ENCODE measurements around the gene PLA2G6.
"Not testable (repeated sequence)": the region's sequence is repeated elsewhere in the genome, so short reads cannot be mapped to it uniquely, and the experiment has no call there.

PLA2G6 gene

DNA sequence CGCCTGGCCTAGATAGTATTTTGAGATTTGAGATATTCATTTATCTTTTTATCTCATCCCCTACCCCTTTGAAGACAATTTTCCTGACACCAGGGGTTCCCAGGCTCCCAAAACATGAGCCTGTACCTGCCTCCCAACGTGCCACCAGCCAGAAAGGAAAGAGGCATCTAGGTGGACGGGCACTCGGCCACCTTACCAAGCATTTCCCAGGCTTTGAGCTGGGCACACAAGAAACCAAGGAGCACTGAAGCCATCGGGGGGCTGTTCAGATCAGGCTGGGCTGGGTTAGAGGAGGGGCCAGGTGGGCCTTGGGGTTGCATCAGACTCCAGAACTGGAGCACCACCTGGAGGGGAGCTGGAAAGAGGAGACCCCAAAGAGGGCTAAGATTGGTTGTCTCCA is 42.7 kb downstream of the PLA2G6 start:
- in situ Hi-C loops (cut with MboI; ENCODE audit: low sequenced_read_pairs): no loop called here

DNA sequence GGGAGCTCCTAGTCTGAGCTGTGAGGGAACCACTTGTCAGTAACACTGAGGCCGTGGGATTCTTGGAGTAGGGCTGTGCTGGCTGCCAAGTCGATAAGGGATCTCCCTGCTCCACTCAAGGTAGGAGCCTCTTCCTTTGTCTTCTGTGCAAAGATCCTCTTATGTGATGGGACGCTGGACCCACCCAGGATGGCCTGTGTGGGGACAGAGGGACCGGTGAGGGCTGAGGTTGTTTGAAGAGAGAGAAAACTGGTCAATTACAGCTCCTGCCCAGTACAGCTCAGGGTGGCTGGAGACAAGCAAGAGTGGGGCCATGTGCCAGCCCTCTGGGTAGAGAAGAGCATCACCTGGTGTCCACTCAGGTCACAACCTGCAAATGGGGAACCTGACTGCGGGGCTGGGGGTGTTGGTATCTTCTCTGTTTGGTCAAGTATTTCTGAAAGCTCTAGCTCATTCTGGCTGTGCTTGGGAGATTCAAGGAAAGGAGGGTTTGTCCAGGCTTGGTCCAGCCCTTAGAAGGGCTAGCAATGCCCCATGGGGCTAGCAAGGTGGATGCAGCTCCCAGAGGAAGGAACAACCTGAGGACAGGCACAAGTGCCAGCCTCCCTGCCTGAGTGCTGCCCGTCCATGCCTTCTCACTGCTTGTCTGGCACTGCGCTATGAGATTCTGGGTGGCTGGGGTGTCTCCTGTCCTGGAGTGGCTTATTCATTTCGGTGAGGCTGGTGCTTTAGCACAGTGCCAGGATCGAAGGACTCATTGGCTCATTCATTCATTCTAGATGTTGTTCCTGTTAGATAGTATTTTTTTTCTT is 43.5 kb downstream of the PLA2G6 start:
- in situ Hi-C loops (cut with MboI; ENCODE audit: low sequenced_read_pairs): no loop called here

DNA sequence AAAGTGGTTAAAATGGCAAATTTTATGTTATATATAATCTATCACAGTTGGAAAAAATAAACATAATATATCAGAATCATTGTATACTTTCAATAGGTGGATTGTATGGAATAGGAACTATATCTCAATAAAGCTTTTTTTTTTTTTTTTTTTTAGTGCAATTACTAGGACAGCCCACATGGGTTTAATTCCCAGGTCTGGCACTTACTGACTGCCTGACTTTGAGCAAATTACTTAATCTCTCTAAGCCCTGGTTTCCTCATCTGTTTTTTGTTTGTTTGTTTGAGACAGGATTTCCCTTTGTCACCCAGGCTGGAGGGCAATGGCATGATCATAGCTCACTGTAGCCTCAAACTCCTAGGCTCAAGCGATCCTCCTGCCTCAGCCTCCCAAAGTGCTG is 45.0 kb downstream of the PLA2G6 start:
- in situ Hi-C loops (cut with MboI; ENCODE audit: low sequenced_read_pairs): no loop called here

DNA sequence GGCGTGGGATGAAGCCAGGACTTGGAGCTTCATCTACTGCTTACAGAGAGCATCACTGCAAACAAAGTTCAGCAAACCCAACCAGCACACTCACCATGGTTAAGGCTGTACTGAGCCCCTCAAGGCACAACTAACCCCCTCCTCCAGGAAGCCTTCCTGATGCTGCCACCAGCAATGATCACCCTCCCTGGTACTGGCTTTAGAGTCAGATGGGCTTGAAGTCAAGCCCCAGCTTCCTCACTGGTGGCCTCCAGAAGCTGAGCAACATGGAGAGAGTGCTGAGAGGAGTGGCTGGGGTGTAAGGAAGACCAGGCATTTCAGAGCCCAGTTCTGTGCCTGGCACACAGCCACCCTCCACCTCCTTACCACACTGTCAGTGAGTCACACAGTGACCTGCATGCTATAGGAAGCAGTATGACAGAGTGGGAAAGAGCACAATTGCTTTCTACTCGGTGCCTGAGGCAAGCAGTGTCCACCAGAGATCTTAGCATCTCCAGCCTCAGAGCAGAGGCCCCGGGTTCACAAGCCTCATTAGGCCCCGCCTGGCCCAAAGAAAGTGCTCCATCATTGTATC is 46.4 kb downstream of the PLA2G6 start:
- in situ Hi-C loops (cut with MboI; ENCODE audit: low sequenced_read_pairs): no loop called here

DNA sequence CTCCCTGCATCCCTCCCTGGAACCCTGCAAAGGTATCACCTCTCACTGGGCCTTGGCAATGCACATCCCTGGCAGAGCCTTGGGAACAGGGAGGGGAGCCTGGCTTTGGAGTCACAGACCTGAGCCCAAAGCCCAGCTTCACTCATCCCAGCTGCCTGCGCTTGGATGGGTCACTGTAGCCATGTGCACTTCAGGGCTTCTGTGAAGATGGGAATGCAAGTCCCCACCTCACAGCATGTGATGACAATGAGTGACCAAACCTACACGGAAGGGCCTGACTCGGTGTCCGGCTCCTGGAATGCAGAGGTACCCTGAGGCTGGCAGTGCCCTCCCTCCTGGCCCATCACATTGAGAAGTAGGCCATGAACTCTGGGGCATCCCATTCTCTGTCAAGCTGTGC is 48.3 kb downstream of the PLA2G6 start:
- in situ Hi-C loops (cut with MboI; ENCODE audit: low sequenced_read_pairs): no loop called here

DNA sequence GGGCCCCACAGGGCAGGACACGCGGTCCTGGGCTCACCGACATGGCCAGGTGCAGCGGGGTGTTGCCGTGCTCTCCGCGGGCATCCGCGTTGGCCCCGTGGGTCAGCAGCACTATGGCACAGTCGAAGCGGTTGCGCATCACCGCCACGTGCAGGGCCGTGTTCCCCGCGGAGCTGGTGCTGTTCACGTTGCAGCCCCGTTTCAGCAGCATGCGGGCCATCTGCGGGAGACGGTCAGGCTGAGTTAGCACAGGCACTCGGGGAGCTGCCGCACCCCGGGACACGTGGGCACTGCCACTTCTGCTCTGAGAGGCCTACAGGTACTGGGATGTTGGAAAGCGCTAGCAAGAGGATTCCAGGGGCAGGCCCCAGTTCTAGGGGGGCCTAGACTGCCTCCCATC is 48.8 kb downstream of the PLA2G6 start:
- in situ Hi-C loops (cut with MboI; ENCODE audit: low sequenced_read_pairs): no loop called here

DNA sequence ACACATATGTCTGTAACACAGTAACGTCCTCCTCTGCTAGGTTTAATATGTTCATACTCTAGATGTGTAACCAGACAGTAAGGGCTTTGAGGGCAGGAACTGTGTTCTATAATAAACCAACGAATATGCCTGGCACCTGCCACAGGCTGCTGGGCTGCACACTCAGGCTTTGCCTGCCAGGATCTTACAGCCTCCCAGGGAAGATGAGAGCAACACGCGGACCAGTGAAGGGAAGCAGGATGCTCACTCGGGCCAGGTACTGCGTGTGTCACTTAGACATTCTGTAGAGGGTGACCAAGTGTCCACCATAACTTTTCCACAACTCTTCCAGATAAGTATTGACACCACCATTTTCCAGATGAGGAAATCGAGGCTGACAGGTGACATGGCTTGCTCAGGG is 49.5 kb downstream of the PLA2G6 start:
- in situ Hi-C loops (cut with MboI; ENCODE audit: low sequenced_read_pairs): no loop called here

DNA sequence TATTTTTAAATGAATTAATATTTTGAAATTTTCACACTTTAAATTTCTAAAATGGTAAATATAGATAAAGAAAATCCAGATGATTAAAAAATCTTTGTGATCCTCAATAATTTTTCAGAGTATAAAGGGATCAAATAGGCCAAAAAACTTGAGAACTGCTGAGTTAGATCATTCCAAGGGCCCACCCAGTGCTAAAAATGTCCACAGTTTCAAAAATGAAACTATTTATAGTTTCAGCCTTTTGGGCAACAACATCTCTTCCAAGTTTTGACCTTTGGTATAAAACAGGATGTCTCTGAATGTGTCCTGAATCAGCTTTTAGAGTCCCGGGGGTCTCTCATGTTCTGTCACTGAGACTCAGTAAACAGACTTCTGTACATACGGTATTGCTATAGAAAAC is 50.2 kb downstream of the PLA2G6 start:
- in situ Hi-C loops (cut with MboI; ENCODE audit: low sequenced_read_pairs): no loop called here

DNA sequence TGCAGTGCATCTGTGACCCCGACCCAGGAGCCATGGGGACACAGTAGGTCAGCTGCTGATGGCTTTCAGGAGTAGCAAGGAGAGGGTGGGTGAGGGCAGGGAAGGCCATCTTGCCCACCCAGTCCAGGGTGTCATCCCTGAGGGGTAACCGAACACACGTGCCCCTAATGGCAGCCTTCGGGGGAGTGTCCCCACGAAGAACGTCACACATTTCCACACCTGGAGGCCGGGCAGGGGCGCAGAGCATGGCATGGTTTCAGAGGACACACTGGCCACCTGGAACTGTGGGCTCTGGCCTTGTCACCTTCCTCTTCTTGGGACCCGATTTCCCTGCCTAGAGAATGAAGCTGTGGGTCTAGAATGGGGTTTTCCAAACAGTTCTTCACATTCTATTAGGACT is 51.8 kb downstream of the PLA2G6 start:
- in situ Hi-C loops (cut with MboI; ENCODE audit: low sequenced_read_pairs): no loop called here

DNA sequence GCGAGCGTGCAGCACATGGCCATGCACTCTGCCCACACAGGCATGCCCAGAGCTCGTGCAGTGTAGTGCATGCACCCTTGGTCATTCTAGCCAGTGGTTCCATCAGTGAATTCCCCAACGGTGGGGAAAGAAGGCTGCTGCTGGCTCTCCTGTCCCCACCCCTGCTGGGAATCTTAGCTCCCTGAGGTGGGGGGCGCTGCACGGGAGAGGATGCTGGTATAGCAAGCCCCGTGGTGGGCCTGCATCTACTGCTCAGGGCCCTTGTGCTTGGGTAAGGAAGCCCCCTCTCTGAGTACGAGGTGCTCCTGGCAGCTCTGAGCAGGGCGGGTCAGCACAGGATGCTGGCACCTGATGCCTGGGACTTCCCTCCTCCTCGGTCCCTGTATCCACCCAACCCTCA is 52.6 kb downstream of the PLA2G6 start:
- in situ Hi-C loops (cut with MboI; ENCODE audit: low sequenced_read_pairs): no loop called here

DNA sequence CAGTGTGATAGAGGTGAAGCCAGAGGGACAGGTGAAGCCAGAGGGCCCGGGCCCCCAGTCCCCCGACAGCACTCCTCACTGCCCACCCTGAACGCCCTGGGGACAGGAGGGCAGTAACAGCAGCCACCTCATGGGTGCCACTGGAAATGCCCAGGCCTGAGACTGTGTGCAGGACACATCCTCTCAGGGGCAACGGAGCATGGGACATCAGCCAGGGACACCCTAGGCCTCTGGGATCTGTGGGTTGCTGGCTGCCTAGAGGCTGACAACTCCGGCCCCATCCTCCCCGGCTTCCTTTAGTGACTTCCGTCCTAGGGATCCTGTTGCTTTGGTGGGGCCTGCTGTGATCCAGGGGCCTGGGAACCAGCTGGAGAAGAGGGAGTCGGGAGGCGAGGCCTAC is 53.8 kb downstream of the PLA2G6 start:
- in situ Hi-C loops (cut with MboI; ENCODE audit: low sequenced_read_pairs): no loop called here

DNA sequence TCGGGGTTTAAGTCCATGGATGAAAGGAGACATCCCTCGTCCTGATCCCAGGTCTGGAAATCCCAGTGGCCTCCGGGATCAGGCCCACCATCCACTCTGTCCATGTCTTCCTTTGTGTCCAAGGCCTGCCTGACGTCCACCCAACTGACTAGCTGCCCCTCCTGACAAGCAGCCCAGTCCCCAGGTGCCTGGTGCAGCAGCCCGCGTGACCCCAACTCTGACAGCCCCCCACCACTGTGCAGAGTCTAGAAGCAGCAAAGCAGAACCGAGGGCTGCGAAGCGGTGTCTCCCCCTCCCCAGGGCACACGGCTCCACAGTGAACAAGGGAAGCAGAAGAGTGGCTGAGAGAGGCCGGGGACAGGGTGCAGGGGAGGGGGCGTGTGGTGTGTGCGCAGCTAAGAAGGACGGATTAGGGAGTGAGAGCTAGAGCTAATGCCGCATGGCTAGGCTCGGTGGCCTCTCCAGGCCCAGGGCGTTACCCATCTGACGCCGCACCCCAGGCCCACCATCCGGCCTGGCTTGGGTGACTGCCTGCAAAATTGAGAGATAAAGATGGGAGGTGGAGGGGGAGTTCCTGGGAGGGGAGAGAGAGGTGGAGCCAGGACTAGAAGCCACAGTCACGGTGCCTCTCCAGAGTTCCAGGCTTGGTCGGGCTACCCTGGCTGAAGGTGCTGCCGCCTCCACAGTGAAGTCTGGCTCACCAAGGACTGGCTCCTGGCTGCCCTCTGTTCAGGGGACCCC is 54.5 kb downstream of the PLA2G6 start:
- in situ Hi-C loops (cut with MboI; ENCODE audit: low sequenced_read_pairs): no loop called here

DNA sequence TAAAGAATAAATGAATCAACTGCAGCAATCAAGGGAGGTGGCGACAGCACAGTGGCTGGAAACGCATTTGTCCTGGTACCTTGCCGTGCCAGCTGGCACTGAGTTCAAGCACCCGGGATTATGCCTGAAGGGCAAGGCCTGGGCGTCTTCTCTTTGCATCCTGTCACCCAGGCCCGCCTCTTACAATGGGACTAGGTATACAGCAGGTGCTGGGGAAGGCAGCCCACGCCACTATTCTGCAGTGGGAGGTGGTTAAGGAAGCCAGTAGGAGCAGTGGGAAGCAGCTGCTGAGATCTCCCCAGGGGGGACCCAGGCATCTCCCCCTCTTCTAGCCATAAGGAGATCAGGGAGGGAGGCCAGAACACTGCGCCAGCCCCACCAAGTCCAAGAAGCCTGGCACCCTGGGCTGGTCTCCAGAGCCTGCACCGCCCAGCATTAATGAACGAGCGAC is 55.9 kb downstream of the PLA2G6 start:
- in situ Hi-C loops (cut with MboI; ENCODE audit: low sequenced_read_pairs): no loop called here

DNA sequence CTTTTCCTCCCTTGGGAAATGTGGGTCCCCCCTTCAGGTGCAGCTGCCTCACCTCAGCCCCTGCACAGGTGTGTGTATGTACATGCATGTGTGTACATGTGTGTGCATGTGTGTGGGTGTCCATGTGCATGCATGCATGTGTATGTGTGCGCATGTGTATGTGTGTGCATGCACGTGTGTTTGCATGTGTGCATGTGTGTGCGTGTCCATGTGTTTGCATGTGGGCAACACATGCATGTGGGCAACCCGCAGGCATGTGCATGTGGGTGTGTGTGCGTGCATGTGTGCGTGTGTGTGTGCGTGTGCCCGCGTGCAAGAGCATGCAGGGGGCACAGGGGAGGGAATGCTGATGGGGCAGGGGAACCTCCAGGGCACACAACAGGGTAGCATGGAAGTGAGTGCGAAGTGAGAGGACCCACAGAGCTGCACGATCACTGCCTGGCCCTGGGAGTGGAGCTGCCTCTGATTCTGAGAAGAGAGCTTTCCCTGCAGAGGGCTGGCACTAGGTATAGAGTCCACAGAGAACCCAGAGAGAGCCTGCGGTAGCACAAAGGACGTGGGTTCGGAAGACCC is 56.5 kb downstream of the PLA2G6 start:
- in situ Hi-C loops (cut with MboI; ENCODE audit: low sequenced_read_pairs): no loop called here

DNA sequence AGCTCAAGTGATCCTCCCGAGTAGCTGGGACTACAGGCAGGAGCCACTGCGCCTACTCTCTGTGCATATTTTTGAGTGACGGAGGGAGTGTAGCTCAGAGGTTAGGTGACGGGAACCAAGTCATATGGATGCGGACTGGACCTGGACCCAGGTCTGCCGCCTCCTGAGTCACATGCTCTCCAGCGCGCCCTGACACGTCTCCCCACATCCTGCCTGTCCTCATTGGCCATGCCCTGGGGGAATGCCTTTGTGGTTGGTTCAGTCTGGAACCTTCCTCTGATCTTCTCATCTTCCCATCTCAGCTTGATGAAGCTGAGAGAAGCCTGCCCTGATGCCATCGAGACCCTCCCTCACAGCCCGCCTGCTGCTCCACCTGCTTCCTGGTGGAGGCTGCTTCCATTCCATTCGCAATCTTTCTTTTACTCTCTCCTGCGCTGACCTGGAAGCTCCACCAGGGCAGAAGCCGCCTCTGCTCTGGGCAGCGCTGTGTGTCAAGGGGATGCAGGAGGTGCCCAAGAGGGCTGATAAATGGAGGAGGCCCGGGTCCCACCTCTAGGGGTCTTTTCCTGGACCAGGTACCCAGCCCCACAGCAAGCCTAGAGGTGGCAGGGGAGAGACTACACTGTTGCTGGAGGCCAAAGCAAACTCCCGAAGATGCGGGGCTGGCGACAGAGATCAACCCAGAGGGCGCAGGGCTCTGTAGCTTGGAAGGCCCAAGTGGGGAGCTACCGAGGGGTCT is 57.2 kb downstream of the PLA2G6 start:
- in situ Hi-C loops (cut with MboI; ENCODE audit: low sequenced_read_pairs): no loop called here

DNA sequence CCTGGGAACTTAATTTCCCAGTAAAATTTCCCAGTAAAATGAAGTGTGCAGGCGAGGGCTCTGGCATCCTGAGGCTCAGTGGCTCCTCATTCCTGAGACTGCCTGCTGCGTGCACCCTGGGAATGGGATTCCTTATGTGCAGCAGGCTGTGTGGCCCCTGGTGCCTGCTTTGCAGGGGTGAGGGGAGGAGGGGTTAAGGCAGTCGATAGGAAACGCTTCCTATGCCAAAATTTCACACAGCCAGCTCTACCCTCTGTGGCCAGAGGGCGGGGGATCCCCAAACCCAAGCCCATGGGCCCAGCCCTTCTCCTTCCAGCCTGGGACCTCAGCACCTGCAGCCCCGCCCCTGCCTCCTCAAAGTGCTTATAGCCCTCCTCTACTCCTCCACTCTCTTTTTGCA is 59.0 kb downstream of the PLA2G6 start:
- in situ Hi-C loops (cut with MboI; ENCODE audit: low sequenced_read_pairs): no loop called here

DNA sequence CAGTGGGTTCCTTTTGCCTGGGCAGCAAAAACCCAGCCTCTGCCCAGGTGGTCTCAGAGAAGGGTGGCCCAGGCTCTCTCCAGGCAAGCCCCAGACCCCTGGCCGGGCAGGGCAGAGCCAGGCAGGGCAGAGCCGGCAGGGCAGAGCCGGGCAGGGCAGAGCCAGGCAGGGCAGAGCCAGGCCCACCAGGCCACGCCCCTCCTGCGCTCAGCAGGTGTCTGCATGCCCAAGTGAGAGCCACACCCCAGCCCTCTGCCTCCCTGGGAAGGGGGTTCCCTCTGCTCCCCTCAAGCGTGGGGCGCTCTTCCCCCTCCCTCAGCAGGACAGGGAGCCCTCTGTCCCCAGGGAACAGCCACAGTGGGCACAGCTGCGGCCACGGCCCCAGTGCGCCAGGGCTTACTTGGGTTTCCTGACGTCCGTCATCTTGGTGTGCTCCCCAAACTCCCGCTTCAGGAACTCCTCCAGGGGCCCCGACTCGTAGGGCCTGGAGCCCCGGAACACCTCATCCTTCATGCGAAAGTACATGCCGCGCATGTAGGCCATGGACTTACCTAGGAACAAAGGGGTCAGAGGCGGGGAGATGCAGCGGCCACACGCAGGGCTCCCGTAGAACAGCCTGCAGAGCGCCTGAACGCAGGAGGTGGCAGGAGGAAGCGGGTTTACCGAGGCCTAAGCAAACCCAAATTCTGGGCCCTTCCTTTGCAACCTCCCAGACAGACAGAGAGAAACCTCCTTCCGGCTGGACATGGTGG is 61.1 kb downstream of the PLA2G6 start:
- in situ Hi-C loops (cut with MboI; ENCODE audit: low sequenced_read_pairs): no loop called here

DNA sequence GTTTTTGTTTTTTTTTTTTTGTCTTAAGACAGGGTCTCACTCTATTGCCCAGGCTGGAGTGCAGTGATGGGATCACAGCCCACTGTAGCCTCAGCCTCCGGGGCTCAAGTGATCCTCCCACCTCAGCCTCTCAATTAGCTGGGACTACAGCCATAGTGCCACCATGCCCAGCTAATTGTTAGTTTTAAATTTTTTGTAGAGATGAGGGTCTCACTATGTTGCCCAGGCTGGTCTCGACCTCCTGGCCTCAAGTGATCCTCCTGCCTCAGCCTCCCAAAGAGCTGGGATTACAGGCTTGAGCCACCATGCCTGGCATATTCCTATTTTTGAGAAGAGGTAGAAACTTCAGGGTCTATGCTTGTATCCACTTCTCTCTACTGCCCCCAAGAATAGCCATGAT is 62.9 kb downstream of the PLA2G6 start:
- in situ Hi-C loops (cut with MboI; ENCODE audit: low sequenced_read_pairs): not testable (repeated sequence)

DNA sequence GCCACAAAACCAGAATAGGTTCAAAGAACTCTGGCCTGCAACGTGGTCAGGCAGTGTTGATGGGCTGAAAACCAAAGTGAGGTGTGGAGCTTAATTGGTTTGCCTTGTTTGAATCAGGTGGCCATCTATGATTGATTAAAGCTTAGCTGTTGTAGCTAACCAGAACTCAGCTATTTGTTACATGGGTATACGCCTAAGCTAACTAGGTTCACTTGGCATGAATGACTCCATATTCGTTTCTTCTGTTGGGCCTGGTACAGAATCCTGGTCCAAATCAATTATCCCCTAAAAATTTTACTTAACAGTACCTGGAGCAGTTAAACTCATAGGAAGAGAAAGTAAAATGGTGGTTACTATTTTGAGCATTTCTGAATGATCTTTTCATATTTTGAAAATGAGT is 63.4 kb downstream of the PLA2G6 start:
- in situ Hi-C loops (cut with MboI; ENCODE audit: low sequenced_read_pairs): no loop called here

DNA sequence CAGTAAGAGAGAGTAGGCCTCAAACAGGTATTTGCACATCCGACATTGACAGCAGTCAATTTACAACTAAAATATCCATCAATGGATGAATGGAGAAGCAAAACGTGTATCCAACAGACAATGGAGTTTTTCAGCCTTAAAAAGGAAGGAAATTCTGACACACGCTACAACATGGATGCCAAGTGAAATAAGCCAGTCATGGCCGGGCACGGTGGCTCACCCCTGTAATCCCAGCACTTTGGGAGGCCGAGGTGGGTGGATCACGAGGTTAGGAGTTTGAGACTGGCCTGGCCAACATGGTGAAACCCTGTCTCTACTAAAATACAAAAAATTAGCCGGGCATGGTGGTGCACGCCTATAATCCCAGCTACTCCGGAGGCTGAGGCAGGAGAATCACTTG is 64.1 kb downstream of the PLA2G6 start:
- in situ Hi-C loops (cut with MboI; ENCODE audit: low sequenced_read_pairs): not testable (repeated sequence)
